H1 (cell line): Measurements from ENCODE around the gene ELOVL5. TPM values are rescaled to one million over a fixed set of nuclear protein-coding genes. Genes with fewer than 3 reads are reported as not detected.

ENCODE experiments used
- HDAC2 ChIP-seq, 2 experiments: fragments of 300-600 bp in 1 of 2; sonication (generic) in 1 of 2; IDR thresholded peaks; 2 replicates each; pipeline ENCODE4 v1.6.1; 2011 to 2012; ENCODE audit warnings: low read depth in 2 of 2, low read length in 2 of 2, mild to moderate bottlenecking in 2 of 2, moderate library complexity in 2 of 2, borderline replicate concordance in 1 of 2, inconsistent platforms in 1 of 2
- PHF8 ChIP-seq: fragments of 200-600 bp; sonication (generic); conservative IDR thresholded peaks from 2 replicates; pipeline ENCODE4 v1.7.1; 2012; ENCODE audit warnings: low read depth, mild to moderate bottlenecking, inconsistent platforms, low read length, moderate library complexity
- RFX5 ChIP-seq: IDR thresholded peaks from 2 replicates; pipeline ENCODE4 v1.6.1; 2011; ENCODE audit warnings: low read depth, low read length, improper control_type of control experiment, borderline replicate concordance
- SP4 ChIP-seq: IDR thresholded peaks from 2 replicates; pipeline ENCODE4 v1.6.1; 2012; ENCODE audit warnings: low read length, inconsistent platforms
- polyA plus RNA-seq, 7 experiments: library from polyadenylated mRNA; depleted of rRNA in 3 of 7; stranded (reverse) in 5 of 7; unstranded in 2 of 7; fragments of >200 nt in 5 of 7; fragments of 200-250 nt in 2 of 7; gene quantifications; 1 replicate in 5 of 7; 2 replicates in 1 of 7; 4 replicates in 1 of 7; pipeline versions ENCODE4 v1.2.1 to v1.2.3, GENCODE V29; 2011 to 2013; ENCODE audit warnings: missing spikeins in 2 of 7, mixed read lengths in 2 of 7
- total RNA-seq: library from RNA; stranded (reverse); fragmentation: NEBNext Ultra II Directional; extraction: Animal tissue kit (Norgen Biotek cat#: 25700); gene quantifications from 2 replicates; pipeline ENCODE4 v1.2.1, GENCODE V29; 2021

ELOVL5 gene
- total and polyA plus RNA-seq, 2 of the 8 experiments (the other 6 are each of a cell fraction or from before 2014, with no cell fraction given) = 113 to 156 TPM

GRCh38 chr6:53281518-53282215, 67.1 kb downstream of the ELOVL5 start (continued):
- TF ChIP-seq HDAC2 (IDR thresholded peaks at IDR 0.05; ENCODE audit: borderline replicate concordance in 1 of 2, low read depth in 2 of 2, low read length in 2 of 2) (no peak), SP4 (no peak), RFX5 (no peak), PHF8 (no peak)
